CD14-positive monocyte (primary cell): ENCODE results near the gene DSCAML1. TPM values are rescaled to one million over a fixed set of nuclear protein-coding genes. Genes with fewer than 3 reads are reported as not detected.

Experiments used
- DNase-seq, 3 donors: peaks; one replicate each; pipeline ENCODE4 v3.0.0-alpha.2; 2011 to 2022
- H2AFZ ChIP-seq: 2 replicates; pipeline ENCODE4 v1.6.0; 2012; ENCODE audit warnings: mild to moderate bottlenecking, low read depth, low read length, inconsistent platforms; ENCODE audit not compliant: insufficient read depth, poor library complexity, severe bottlenecking
- H3K27ac ChIP-seq, 2 donors: 1 replicate in 1 of 2; 2 replicates in 1 of 2; pipeline ENCODE4 v1.5.1; 2012 to 2013; ENCODE audit warnings: low read length in 2 of 2, control low read depth in 1 of 2, inconsistent platforms in 1 of 2, low read depth in 1 of 2, mild to moderate bottlenecking in 1 of 2
- H3K27me3 ChIP-seq, 2 donors: one replicate each; pipeline versions ENCODE4 v1.6.0 to v1.6.1; 2011 to 2013; ENCODE audit warnings: low read length in 2 of 2; ENCODE audit not compliant: control insufficient read depth in 2 of 2, insufficient read depth in 2 of 2
- H3K36me3 ChIP-seq, 2 donors: replicated peaks in 1 of 2; 1 replicate in 1 of 2; 2 replicates in 1 of 2; pipeline versions ENCODE4 v1.5.1 to v1.6.1; 2012 to 2013; ENCODE audit warnings: low read length in 2 of 2, control low read depth in 1 of 2, inconsistent platforms in 1 of 2, mild to moderate bottlenecking in 1 of 2; ENCODE audit not compliant: insufficient read depth in 2 of 2, control insufficient read depth in 1 of 2
- H3K4me1 ChIP-seq, 2 donors: 1 replicate in 1 of 2; 2 replicates in 1 of 2; pipeline versions ENCODE4 v1.5.1 to v1.6.1; 2012 to 2013; ENCODE audit warnings: low read length in 2 of 2, control low read depth in 1 of 2, inconsistent platforms in 1 of 2, mild to moderate bottlenecking in 1 of 2, moderate library complexity in 1 of 2; ENCODE audit not compliant: insufficient read depth in 2 of 2, control insufficient read depth in 1 of 2
- H3K4me2 ChIP-seq: replicated peaks from 2 replicates; pipeline ENCODE3; 2012; ENCODE audit warnings: low read length, moderate library complexity, mild to moderate bottlenecking; ENCODE audit not compliant: poor library complexity, severe bottlenecking; ENCODE audit errors: extremely low read depth
- H3K4me3 ChIP-seq, 3 experiments: fragments of 200-600 bp in 1 of 3; sonication (generic) in 1 of 3; replicated peaks in 1 of 3; 1 replicate in 2 of 3; 2 replicates in 1 of 3; pipeline ENCODE4 v1.5.1; 2011 to 2013; ENCODE audit warnings: low read length in 3 of 3, mild to moderate bottlenecking in 3 of 3, control low read depth in 2 of 3, low read depth in 2 of 3, inconsistent platforms in 1 of 3, moderate library complexity in 1 of 3
- H3K79me2 ChIP-seq: 2 replicates; pipeline ENCODE4 v1.6.0; 2012; ENCODE audit warnings: mild to moderate bottlenecking, control low read depth, inconsistent platforms, low read length, moderate library complexity; ENCODE audit not compliant: insufficient read depth
- H3K9ac ChIP-seq: 2 replicates; pipeline ENCODE4 v1.6.0; 2017; ENCODE audit warnings: low read length, mild to moderate bottlenecking; ENCODE audit not compliant: insufficient read depth, poor library complexity, severe bottlenecking
- H3K9me3 ChIP-seq, 2 donors: replicated peaks in 1 of 2; 1 replicate in 1 of 2; 2 replicates in 1 of 2; pipeline versions ENCODE4 v1.5.1 to v1.6.1; 2012 to 2013; ENCODE audit warnings: low read length in 2 of 2, control low read depth in 1 of 2; ENCODE audit not compliant: control insufficient read depth in 1 of 2, insufficient read depth in 1 of 2
- H4K20me1 ChIP-seq: 2 replicates; pipeline ENCODE4 v1.6.0; 2012; ENCODE audit warnings: mild to moderate bottlenecking, low read length, control low read depth, moderate library complexity; ENCODE audit not compliant: insufficient read depth
- H3K27ac Mint-ChIP-seq, 7 donors: one replicate each; pipeline ENCODE4 v1.8.0; 2020; ENCODE audit warnings: mild to moderate bottlenecking in 7 of 7, mixed read lengths in 7 of 7, moderate library complexity in 6 of 7, inconsistent platforms in 2 of 7
- H3K27me3 Mint-ChIP-seq, 3 donors: one replicate each; pipeline ENCODE4 v1.8.0; 2021 to 2022; ENCODE audit warnings: low read depth in 3 of 3, mild to moderate bottlenecking in 3 of 3, mixed read lengths in 3 of 3, moderate library complexity in 3 of 3, inconsistent platforms in 1 of 3
- H3K36me3 Mint-ChIP-seq, 2 donors: one replicate each; pipeline ENCODE4 v1.8.0; 2020; ENCODE audit warnings: mixed read lengths in 2 of 2, inconsistent platforms in 1 of 2, mild to moderate bottlenecking in 1 of 2
- H3K4me1 Mint-ChIP-seq: one replicate; pipeline ENCODE4 v1.8.0; 2020; ENCODE audit warnings: mild to moderate bottlenecking, mixed read lengths
- H3K4me3 Mint-ChIP-seq, 2 donors: one replicate each; pipeline ENCODE4 v1.8.0; 2020; ENCODE audit warnings: mild to moderate bottlenecking in 2 of 2, mixed read lengths in 2 of 2, moderate library complexity in 1 of 2
- H3K9me3 Mint-ChIP-seq, 7 donors: one replicate each; pipeline ENCODE4 v1.8.0; 2020 to 2022; ENCODE audit warnings: mixed read lengths in 7 of 7, mild to moderate bottlenecking in 6 of 7, moderate library complexity in 6 of 7, inconsistent platforms in 2 of 7
- WGBS: methylation state at CpG from one replicate; pipeline ENCODE4 v1.1.5; 2013; ENCODE audit warnings: missing lambda C conversion rate; ENCODE audit not compliant: insufficient coverage; 5-methylcytosine and 5-hydroxymethylcytosine counted together
- intact Hi-C, 2 donors: fragments of 100-400 bp; cut with micrococcal nuclease; formaldehyde crosslinking; loops; one replicate each; pipeline versions ENCODE4 v1.15.0 to v1.15.1; 2023
- polyA plus RNA-seq, 3 donors: library from polyadenylated mRNA; depleted of rRNA in 1 of 3; unstranded in 2 of 3; stranded (reverse) in 1 of 3; fragments of 300-500 nt in 2 of 3; fragments of >200 nt in 1 of 3; fragmentation: Illumina TruSeq in 2 of 3; gene quantifications; 1 replicate in 2 of 3; 2 replicates in 1 of 3; pipeline ENCODE4 v1.2.3, GENCODE V29; 2012 to 2021
- TF ChIP-seq, protein P1 (sequence below): fragments of 200-600 bp; IDR thresholded peaks from one replicate; pipeline ENCODE4 v1.8.0; 2022; ENCODE audit warnings: antibody characterized with exemption, mild to moderate bottlenecking

The DSCAML1 gene
- polyA plus RNA-seq, 3 donors = not detected

DNA sequence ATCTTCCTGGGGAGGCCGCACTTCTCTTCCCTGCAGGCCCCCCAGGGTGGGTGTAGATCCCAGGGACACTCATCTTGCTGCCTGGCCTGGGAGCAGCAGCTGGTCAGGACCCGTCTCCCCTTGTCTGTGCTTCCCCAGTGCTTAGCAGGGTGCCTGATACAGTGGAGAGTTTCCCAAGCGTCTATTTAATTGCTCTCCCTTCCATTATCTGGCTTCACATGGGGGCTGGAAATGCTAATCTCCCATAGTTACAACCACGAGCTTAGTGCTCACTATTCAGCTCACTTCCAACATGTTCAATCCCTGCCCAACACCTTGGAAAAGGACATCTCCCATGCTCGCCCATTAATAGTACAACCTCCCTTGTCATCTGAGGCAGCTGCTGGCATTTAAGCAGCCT lies 100.5 kb downstream of the DSCAML1 start:
- no peak overlapping the region for H2AFZ ChIP-seq
- H3K4me2 ChIP-seq = no peak overlapping the region
- Mint-ChIP-seq H3K27me3 (peaks cover 0 to 5% (median 2%) of the 10 kb centered on the region in 3 donors), H3K9me3 (no peaks in the 10 kb centered on the region), H3K27ac (no peak overlapping the region), H3K36me3 (no peaks in the 10 kb centered on the region), H3K4me3 (no peak overlapping the region), H3K4me1 (peaks cover 4% of the 10 kb centered on the region)
- no peak overlapping the region for H3K9ac ChIP-seq
- H3K27ac ChIP-seq = no peak overlapping the region
- no peak for DNase-seq
- no peaks in the 10 kb centered on the region for H4K20me1 ChIP-seq
- H3K4me3 ChIP-seq = no peak overlapping the region
- intact Hi-C loops = no loop called here
- H3K4me1 ChIP-seq = no peaks in the 10 kb centered on the region
- H3K79me2 ChIP-seq = no peaks in the 10 kb centered on the region
- WGBS = 85% methylated on average over 3 of the region's 5 CpGs
- H3K36me3 ChIP-seq = no peaks in the 10 kb centered on the region
- peaks cover 0 to 6% of the 10 kb centered on the region in 2 donors for H3K27me3 ChIP-seq
- TF ChIP-seq, protein P1, sequence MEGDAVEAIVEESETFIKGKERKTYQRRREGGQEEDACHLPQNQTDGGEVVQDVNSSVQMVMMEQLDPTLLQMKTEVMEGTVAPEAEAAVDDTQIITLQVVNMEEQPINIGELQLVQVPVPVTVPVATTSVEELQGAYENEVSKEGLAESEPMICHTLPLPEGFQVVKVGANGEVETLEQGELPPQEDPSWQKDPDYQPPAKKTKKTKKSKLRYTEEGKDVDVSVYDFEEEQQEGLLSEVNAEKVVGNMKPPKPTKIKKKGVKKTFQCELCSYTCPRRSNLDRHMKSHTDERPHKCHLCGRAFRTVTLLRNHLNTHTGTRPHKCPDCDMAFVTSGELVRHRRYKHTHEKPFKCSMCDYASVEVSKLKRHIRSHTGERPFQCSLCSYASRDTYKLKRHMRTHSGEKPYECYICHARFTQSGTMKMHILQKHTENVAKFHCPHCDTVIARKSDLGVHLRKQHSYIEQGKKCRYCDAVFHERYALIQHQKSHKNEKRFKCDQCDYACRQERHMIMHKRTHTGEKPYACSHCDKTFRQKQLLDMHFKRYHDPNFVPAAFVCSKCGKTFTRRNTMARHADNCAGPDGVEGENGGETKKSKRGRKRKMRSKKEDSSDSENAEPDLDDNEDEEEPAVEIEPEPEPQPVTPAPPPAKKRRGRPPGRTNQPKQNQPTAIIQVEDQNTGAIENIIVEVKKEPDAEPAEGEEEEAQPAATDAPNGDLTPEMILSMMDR = no peak
- no peaks in the 10 kb centered on the region for H3K9me3 ChIP-seq

DNA sequence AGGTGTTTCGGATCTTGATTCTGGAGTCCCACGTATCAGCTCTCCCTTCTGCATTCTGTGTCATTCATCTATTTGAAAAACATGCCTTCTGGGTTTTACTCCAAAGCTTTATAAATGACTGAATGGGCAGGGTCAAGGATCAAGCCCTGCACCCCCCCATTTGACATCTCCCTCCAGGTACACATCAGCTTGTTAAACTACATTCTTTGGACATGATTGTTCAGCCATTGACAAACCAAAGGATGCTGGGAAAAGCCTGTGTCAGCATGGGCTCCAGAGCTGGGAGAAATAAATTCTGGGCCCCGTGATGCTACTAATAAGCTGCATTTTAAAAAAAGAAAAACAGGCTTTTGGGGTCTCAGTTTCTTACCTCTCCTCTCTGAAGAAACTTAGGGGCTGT lies 103.7 kb downstream of the DSCAML1 start:
- no peaks in the 10 kb centered on the region for H4K20me1 ChIP-seq
- H3K36me3 Mint-ChIP-seq = no peaks in the 10 kb centered on the region
- no peaks in the 10 kb centered on the region for H3K9me3 Mint-ChIP-seq
- H3K4me3 ChIP-seq = no peak overlapping the region
- WGBS = 100% methylated on average over 2 of the region's 3 CpGs
- H3K27ac ChIP-seq = no peak overlapping the region
- no peak overlapping the region for H3K27ac Mint-ChIP-seq
- intact Hi-C loops = no loop called here
- H3K4me3 Mint-ChIP-seq = no peak overlapping the region
- peaks cover 4% of the 10 kb centered on the region for H3K4me1 Mint-ChIP-seq
- peaks cover 0 to 3% (median 2%) of the 10 kb centered on the region in 3 donors for H3K27me3 Mint-ChIP-seq
- no peaks in the 10 kb centered on the region for H3K9me3 ChIP-seq
- H3K36me3 ChIP-seq = no peaks in the 10 kb centered on the region
- TF ChIP-seq, protein P1 = no peak
- H2AFZ ChIP-seq = no peak overlapping the region
- H3K4me2 ChIP-seq = no peak overlapping the region
- no peak overlapping the region for H3K9ac ChIP-seq
- no peaks in the 10 kb centered on the region for H3K79me2 ChIP-seq
- peaks cover 0 to 6% of the 10 kb centered on the region in 2 donors for H3K27me3 ChIP-seq
- DNase-seq = no peak
- no peaks in the 10 kb centered on the region for H3K4me1 ChIP-seq
